Ishikawa (cell line): ENCODE results near the gene GRHL1.

ENCODE experiments used
- CEBPB ChIP-seq: IDR thresholded peaks from 2 replicates; pipeline ENCODE4 v1.6.1; 2012
- CREB1 ChIP-seq: IDR thresholded peaks from 2 replicates; pipeline ENCODE4 v1.6.1; 2012; ENCODE audit warnings: low read depth
- EGR1 ChIP-seq: IDR thresholded peaks from 2 replicates; pipeline ENCODE4 v1.6.1; 2012
- EP300 ChIP-seq: IDR thresholded peaks from 2 replicates; pipeline ENCODE4 v1.6.1; 2012; ENCODE audit warnings: borderline replicate concordance
- FOXM1 ChIP-seq: IDR thresholded peaks from 2 replicates; pipeline ENCODE4 v1.6.1; 2012; ENCODE audit warnings: low read depth, borderline replicate concordance
- NFIC ChIP-seq: IDR thresholded peaks from 2 replicates; pipeline ENCODE4 v1.6.1; 2012
- RAD21 ChIP-seq: IDR thresholded peaks from 2 replicates; pipeline ENCODE4 v1.6.1; 2012; ENCODE audit warnings: low read depth
- TAF1 ChIP-seq: IDR thresholded peaks from 2 replicates; pipeline ENCODE4 v1.6.1; 2012; ENCODE audit warnings: low read depth, mild to moderate bottlenecking
- TCF12 ChIP-seq: IDR thresholded peaks from 2 replicates; pipeline ENCODE4 v1.6.1; 2012; ENCODE audit warnings: low read depth
- TEAD4 ChIP-seq: IDR thresholded peaks from 2 replicates; pipeline ENCODE4 v1.6.1; 2012
- USF1 ChIP-seq: IDR thresholded peaks from 2 replicates; pipeline ENCODE4 v1.6.1; 2012
- YY1 ChIP-seq: IDR thresholded peaks from 2 replicates; pipeline ENCODE4 v1.6.1; 2012; ENCODE audit warnings: low read depth
- ZBTB7A ChIP-seq: IDR thresholded peaks from 2 replicates; pipeline ENCODE4 v1.6.1; 2012; ENCODE audit warnings: low read depth
- TF ChIP-seq, protein P1 (sequence below): IDR thresholded peaks from 2 replicates; pipeline ENCODE4 v1.6.1; 2012
- TF ChIP-seq, protein P2 (sequence below): IDR thresholded peaks from 2 replicates; pipeline ENCODE4 v1.6.1; 2012; ENCODE audit warnings: low read depth, mild to moderate bottlenecking

The GRHL1 gene

DNA sequence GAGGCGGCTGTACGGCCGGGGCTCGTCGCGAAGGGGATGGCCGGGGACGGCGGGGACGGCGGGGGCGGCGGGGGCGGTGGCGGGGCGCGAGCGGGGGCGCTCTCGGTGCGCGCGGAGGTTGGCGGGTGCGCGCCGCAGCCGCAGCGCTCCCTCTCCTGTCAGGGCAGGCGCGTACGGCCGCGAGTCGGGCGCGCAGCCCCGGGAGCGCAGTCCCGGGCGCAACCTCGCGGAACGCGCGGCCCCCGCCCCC lies 296 bp upstream of the GRHL1 start:
- TF ChIP-seq EGR1 = peak; percentile 43
- no peak for TF ChIP-seq YY1

GRCh38 chr2:9952286-9952737 lies 819 bp downstream of the GRHL1 start:
- TF ChIP-seq TCF12 = no peak
- TF ChIP-seq, protein P1, sequence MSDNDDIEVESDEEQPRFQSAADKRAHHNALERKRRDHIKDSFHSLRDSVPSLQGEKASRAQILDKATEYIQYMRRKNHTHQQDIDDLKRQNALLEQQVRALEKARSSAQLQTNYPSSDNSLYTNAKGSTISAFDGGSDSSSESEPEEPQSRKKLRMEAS = 0 out of 2 replicates have a peak, but pooled peaks have one; percentile 9

GRCh38 chr2:9952856-9953503 lies 1.5 kb downstream of the GRHL1 start:
- TF ChIP-seq EP300 = no peak
- TF ChIP-seq, protein P2, sequence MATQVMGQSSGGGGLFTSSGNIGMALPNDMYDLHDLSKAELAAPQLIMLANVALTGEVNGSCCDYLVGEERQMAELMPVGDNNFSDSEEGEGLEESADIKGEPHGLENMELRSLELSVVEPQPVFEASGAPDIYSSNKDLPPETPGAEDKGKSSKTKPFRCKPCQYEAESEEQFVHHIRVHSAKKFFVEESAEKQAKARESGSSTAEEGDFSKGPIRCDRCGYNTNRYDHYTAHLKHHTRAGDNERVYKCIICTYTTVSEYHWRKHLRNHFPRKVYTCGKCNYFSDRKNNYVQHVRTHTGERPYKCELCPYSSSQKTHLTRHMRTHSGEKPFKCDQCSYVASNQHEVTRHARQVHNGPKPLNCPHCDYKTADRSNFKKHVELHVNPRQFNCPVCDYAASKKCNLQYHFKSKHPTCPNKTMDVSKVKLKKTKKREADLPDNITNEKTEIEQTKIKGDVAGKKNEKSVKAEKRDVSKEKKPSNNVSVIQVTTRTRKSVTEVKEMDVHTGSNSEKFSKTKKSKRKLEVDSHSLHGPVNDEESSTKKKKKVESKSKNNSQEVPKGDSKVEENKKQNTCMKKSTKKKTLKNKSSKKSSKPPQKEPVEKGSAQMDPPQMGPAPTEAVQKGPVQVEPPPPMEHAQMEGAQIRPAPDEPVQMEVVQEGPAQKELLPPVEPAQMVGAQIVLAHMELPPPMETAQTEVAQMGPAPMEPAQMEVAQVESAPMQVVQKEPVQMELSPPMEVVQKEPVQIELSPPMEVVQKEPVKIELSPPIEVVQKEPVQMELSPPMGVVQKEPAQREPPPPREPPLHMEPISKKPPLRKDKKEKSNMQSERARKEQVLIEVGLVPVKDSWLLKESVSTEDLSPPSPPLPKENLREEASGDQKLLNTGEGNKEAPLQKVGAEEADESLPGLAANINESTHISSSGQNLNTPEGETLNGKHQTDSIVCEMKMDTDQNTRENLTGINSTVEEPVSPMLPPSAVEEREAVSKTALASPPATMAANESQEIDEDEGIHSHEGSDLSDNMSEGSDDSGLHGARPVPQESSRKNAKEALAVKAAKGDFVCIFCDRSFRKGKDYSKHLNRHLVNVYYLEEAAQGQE = no peak
- no peak for TF ChIP-seq CEBPB
- TF ChIP-seq TCF12 = no peak
- TF ChIP-seq TEAD4 = no peak
- no peak for TF ChIP-seq EGR1
- no peak for TF ChIP-seq TAF1
- no peak for TF ChIP-seq USF1
- no peak for TF ChIP-seq FOXM1
- TF ChIP-seq ZBTB7A = no peak
- no peak for TF ChIP-seq RAD21

DNA sequence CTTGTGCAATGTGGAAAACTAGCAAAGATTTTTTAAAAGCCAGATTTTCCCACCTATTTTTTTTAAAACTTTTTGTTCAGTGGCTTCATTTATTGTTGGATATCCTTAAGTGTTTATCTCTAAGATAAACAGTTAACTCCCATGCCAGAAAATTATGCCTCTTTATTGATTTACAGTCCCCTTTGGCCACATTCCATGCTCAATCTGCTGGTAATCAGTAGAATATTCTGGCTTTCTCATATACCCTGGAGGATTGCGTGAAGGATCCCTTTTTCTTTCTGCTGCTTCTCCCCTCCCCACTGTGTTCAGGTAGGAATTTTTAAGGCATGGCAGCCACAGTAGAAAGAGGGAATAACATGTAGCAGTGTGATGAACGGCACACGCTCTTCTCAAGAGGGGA lies 2.6 kb downstream of the GRHL1 start:
- TF ChIP-seq TEAD4 (no peak), USF1 (no peak), RAD21 (no peak), EP300 (no peak), NFIC (no peak), TAF1 (no peak), CREB1 (no peak), CEBPB (no peak), EGR1 (no peak), FOXM1 (no peak), YY1 (no peak), ZBTB7A (no peak), TCF12 (no peak)
- TF ChIP-seq, protein P1 = no peak
- TF ChIP-seq, protein P2 = no peak

GRCh38 chr2:9958057-9958456 lies 6.6 kb downstream of the GRHL1 start:
- TF ChIP-seq RAD21 (no peak), ZBTB7A (no peak), NFIC (no peak), EP300 (no peak), CREB1 (no peak), TEAD4 (no peak), EGR1 (no peak), FOXM1 (no peak), TAF1 (no peak), CEBPB (no peak), USF1 (no peak), YY1 (no peak), TCF12 (no peak)
- TF ChIP-seq, protein P1 = no peak
- TF ChIP-seq, protein P2 = no peak
